Measurements from ENCODE around the gene MYH11. TPM values are rescaled to one million over a fixed set of nuclear protein-coding genes. Genes with fewer than 3 reads are reported as not detected.

The MYH11 gene
- polyA plus RNA-seq, 3 donors = 0.06 TPM; not detected in 2

DNA sequence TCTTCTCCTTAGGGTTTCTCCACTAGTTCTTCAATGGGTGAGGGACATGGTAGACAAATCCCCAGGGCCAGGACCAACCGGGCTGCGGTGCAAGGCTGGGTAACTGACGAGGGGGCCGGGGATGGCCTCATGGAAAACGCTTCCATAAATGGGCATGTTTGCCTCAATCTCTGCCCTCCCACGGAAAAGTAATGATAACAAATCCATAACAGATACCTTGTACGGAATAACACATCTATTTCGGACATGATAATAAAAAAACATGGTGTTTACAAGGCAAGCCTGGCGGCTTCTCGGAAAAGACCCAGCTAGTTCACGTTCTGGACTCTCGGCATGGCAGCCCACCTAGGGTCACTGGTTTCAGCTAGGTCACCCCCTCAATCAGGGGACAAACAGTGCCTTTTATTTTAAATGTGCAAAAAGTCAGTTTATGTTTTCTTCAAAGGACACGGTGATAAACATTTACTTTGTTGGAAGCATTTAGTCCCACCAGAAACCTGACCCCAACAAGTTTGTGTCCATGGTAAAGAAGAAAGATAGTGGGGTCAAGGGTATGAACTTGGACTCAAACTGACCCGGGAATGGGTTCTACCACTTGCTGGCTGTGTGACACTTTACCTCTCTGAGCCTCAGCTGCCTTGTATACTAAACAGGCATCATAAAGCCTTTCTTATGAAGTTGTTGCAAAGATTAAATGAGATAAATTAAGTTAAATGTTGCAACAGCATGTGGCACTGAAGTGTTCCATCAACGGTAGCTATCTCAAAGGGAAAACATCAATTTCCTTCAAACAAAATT, 1.7 kb downstream of the MYH11 start:
- Histone ChIP-seq H3K27me3 (ENCODE audit: control insufficient read depth in 2 of 2, insufficient read depth in 2 of 2, low read length in 2 of 2) (peaks cover 37 to 51% of the 10 kb centered on the region in 2 donors), H3K79me2 (ENCODE audit: insufficient read depth, low read length) (no peaks in the 10 kb centered on the region), H2AFZ (ENCODE audit: insufficient read depth, low read depth, low read length, poor library complexity, severe bottlenecking) (no peak overlapping the region), H3K9ac (ENCODE audit: insufficient read depth, low read length, poor library complexity, severe bottlenecking) (no peak overlapping the region), H3K36me3 (replicated peaks in 1 of 2; ENCODE audit: control insufficient read depth in 1 of 2, insufficient read depth in 2 of 2, low read length in 2 of 2) (no peaks in the 10 kb centered on the region), H4K20me1 (ENCODE audit: insufficient read depth, low read length) (no peaks in the 10 kb centered on the region), H3K4me3 (replicated peaks in 1 of 3; ENCODE audit: low read depth in 2 of 3, low read length in 3 of 3) (no peak overlapping the region), H3K4me1 (ENCODE audit: control insufficient read depth in 1 of 2, insufficient read depth in 2 of 2, low read length in 2 of 2) (peaks cover 16 to 17% of the 10 kb centered on the region in 2 donors), H3K27ac (ENCODE audit: low read depth in 1 of 2, low read length in 2 of 2) (no peak overlapping the region), H3K9me3 (replicated peaks in 1 of 2; ENCODE audit: control insufficient read depth in 1 of 2, insufficient read depth in 1 of 2, low read length in 2 of 2) (peaks cover 0 to 5% of the 10 kb centered on the region in 2 donors), H3K4me2 (replicated peaks; ENCODE audit: extremely low read depth, low read length, poor library complexity, severe bottlenecking) (no peak overlapping the region)
- Mint-ChIP-seq H3K4me3 (peak overlapping the region in 1 of 2 donors; percentile 73), H3K27ac (no peak overlapping the region), H3K4me1 (peaks cover 11% of the 10 kb centered on the region), H3K27me3 (ENCODE audit: low read depth in 3 of 3) (peaks cover 49 to 61% (median 52%) of the 10 kb centered on the region in 3 donors), H3K9me3 (peaks cover 0 to 7% (median 4%) of the 10 kb centered on the region in 7 donors), H3K36me3 (peaks cover 0 to 5% of the 10 kb centered on the region in 2 donors)
- 93% methylated on average over 11 of the region's 15 CpGs for WGBS (ENCODE audit: insufficient coverage)
- no peak for DNase-seq
- intact Hi-C loops (cut with micrococcal nuclease) = no loop called here
- TF ChIP-seq, protein P1, sequence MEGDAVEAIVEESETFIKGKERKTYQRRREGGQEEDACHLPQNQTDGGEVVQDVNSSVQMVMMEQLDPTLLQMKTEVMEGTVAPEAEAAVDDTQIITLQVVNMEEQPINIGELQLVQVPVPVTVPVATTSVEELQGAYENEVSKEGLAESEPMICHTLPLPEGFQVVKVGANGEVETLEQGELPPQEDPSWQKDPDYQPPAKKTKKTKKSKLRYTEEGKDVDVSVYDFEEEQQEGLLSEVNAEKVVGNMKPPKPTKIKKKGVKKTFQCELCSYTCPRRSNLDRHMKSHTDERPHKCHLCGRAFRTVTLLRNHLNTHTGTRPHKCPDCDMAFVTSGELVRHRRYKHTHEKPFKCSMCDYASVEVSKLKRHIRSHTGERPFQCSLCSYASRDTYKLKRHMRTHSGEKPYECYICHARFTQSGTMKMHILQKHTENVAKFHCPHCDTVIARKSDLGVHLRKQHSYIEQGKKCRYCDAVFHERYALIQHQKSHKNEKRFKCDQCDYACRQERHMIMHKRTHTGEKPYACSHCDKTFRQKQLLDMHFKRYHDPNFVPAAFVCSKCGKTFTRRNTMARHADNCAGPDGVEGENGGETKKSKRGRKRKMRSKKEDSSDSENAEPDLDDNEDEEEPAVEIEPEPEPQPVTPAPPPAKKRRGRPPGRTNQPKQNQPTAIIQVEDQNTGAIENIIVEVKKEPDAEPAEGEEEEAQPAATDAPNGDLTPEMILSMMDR (IDR thresholded peaks at IDR 0.05) = no peak

GRCh38 chr16:15854061-15854460, 2.8 kb downstream of the MYH11 start:
- H3K4me2 ChIP-seq (replicated peaks; ENCODE audit: extremely low read depth, low read length, poor library complexity, severe bottlenecking) = no peak overlapping the region
- H3K9me3 ChIP-seq (replicated peaks in 1 of 2; ENCODE audit: control insufficient read depth in 1 of 2, insufficient read depth in 1 of 2, low read length in 2 of 2) = peaks cover 0 to 5% of the 10 kb centered on the region in 2 donors
- no peak overlapping the region for H3K4me3 ChIP-seq (replicated peaks in 1 of 3; ENCODE audit: low read depth in 2 of 3, low read length in 3 of 3)
- no peak overlapping the region for H3K9ac ChIP-seq (ENCODE audit: insufficient read depth, low read length, poor library complexity, severe bottlenecking)
- H3K79me2 ChIP-seq (ENCODE audit: insufficient read depth, low read length) = no peaks in the 10 kb centered on the region
- no peak for DNase-seq
- Mint-ChIP-seq H3K27me3 (ENCODE audit: low read depth in 3 of 3) (peaks cover 48 to 54% (median 49%) of the 10 kb centered on the region in 3 donors), H3K36me3 (peaks cover 0 to 5% of the 10 kb centered on the region in 2 donors), H3K4me1 (peaks cover 11% of the 10 kb centered on the region), H3K4me3 (no peak overlapping the region), H3K27ac (no peak overlapping the region), H3K9me3 (peaks cover 0 to 7% (median 4%) of the 10 kb centered on the region in 7 donors)
- H3K27me3 ChIP-seq (ENCODE audit: control insufficient read depth in 2 of 2, insufficient read depth in 2 of 2, low read length in 2 of 2) = peaks cover 35 to 47% of the 10 kb centered on the region in 2 donors
- no peaks in the 10 kb centered on the region for H3K36me3 ChIP-seq (replicated peaks in 1 of 2; ENCODE audit: control insufficient read depth in 1 of 2, insufficient read depth in 2 of 2, low read length in 2 of 2)
- H4K20me1 ChIP-seq (ENCODE audit: insufficient read depth, low read length) = no peaks in the 10 kb centered on the region
- no peak overlapping the region for H3K27ac ChIP-seq (ENCODE audit: low read depth in 1 of 2, low read length in 2 of 2)
- H3K4me1 ChIP-seq (ENCODE audit: control insufficient read depth in 1 of 2, insufficient read depth in 2 of 2, low read length in 2 of 2) = peaks cover 16 to 17% of the 10 kb centered on the region in 2 donors
- WGBS (ENCODE audit: insufficient coverage) = no CpG with 5 or more reads among the region's 3 CpGs
- intact Hi-C loops (cut with micrococcal nuclease) = no loop called here
- TF ChIP-seq, protein P1 (IDR thresholded peaks at IDR 0.05) = no peak
- H2AFZ ChIP-seq (ENCODE audit: insufficient read depth, low read depth, low read length, poor library complexity, severe bottlenecking) = no peak overlapping the region
